Keratinocyte (primary cell): ENCODE data around the gene BCL2.

Source experiments
- CTCF ChIP-seq, 3 experiments: IDR thresholded peaks in 1 of 3; conservative IDR thresholded peaks in 1 of 3; optimal IDR thresholded peaks in 1 of 3; 2 replicates in 2 of 3; 3 replicates in 1 of 3; pipeline versions ENCODE3 to v1.5.1; 2011; ENCODE audit warnings: low read length in 3 of 3, mild to moderate bottlenecking in 3 of 3, moderate library complexity in 2 of 3, control low read depth in 1 of 3, inconsistent platforms in 1 of 3; ENCODE audit not compliant: insufficient read depth in 2 of 3; ENCODE audit errors: extremely low read depth in 1 of 3
- EZH2 ChIP-seq: IDR thresholded peaks from one replicate; pipeline ENCODE4 v1.6.1; 2012; ENCODE audit warnings: inconsistent platforms, mild to moderate bottlenecking, low read length, moderate library complexity

GRCh38 chr18:63199743-63200241, 119.8 kb downstream of the BCL2 start:
- TF ChIP-seq CTCF (optimal IDR thresholded peaks at IDR 0.05 in 1 of 3, IDR thresholded peaks at IDR 0.05 in 1 of 3, conservative IDR thresholded peaks at IDR 0.05 in 1 of 3; ENCODE audit: extremely low read depth in 1 of 3, insufficient read depth in 2 of 3, low read length in 3 of 3), result no peak
- no peak for TF ChIP-seq EZH2
